Measurements from ENCODE around the gene DTX4. TPM values are rescaled to one million over a fixed set of nuclear protein-coding genes. Genes with fewer than 3 reads are reported as not detected.
A peak's percentile ranks its signal among the peaks of the same experiment; 100 is the strongest.

The DTX4 gene
- total RNA-seq, 2 experiments from 2014 or later: 0.12 to 0.28 TPM

- Mint-ChIP-seq H3K4me3 (peak overlapping the region; percentile 18), H3K9me3 (ENCODE audit: low read depth) (no peaks in the 10 kb centered on the region), H3K27me3 (no peaks in the 10 kb centered on the region), H3K4me1 (peaks cover 61% of the 10 kb centered on the region), H3K36me3 (peaks cover 70% of the 10 kb centered on the region), H3K27ac (peak overlapping the region; percentile 80)
- CTCF ChIA-PET: interaction anchor here (0.8 to 2.2 kb wide), 4 partner anchors 9 to 193 kb away, joined by 3 to 9 read pairs (median 4); partner anchors contain the start of gene FAM111A
- no peak for ATAC-seq
- no peak for DNase-seq
Observed at GRCh38 chr11:59151761-59152160, 20.2 kb upstream of the DTX4 start.

GRCh38 chr11:59152312-59152951 is 19.5 kb upstream of the DTX4 start:
- peak; percentile 80 for ATAC-seq
- H3K27me3 Mint-ChIP-seq: no peaks in the 10 kb centered on the region
- CTCF ChIA-PET: interaction anchor here (0.8 to 2.2 kb wide), 4 partner anchors 9 to 17 kb away, joined by 3 to 9 read pairs (median 4); partner anchors contain the start of gene FAM111A
- no peak for DNase-seq
- peaks cover 56% of the 10 kb centered on the region for H3K4me1 Mint-ChIP-seq
- no peaks in the 10 kb centered on the region for H3K9me3 Mint-ChIP-seq (ENCODE audit: low read depth)
- H3K4me3 Mint-ChIP-seq: peak overlapping the region; percentile 18
- H3K27ac Mint-ChIP-seq: peak overlapping the region; percentile 80
- peaks cover 63% of the 10 kb centered on the region for H3K36me3 Mint-ChIP-seq

GRCh38 chr11:59154610-59155009 is 17.3 kb upstream of the DTX4 start:
- peaks cover 44% of the 10 kb centered on the region for H3K36me3 Mint-ChIP-seq
- H3K27me3 Mint-ChIP-seq: no peaks in the 10 kb centered on the region
- DNase-seq (no peak), ATAC-seq (no peak)
- H3K9me3 Mint-ChIP-seq (ENCODE audit: low read depth): no peaks in the 10 kb centered on the region
- H3K4me1 Mint-ChIP-seq: peaks cover 37% of the 10 kb centered on the region
- H3K27ac Mint-ChIP-seq: no peak overlapping the region
- CTCF ChIA-PET: no interaction called here
- H3K4me3 Mint-ChIP-seq: no peak overlapping the region

- ATAC-seq: no peak
- H3K4me1 Mint-ChIP-seq: peaks cover 12% of the 10 kb centered on the region
- H3K27me3 Mint-ChIP-seq: peaks cover 9% of the 10 kb centered on the region
- no peaks in the 10 kb centered on the region for H3K9me3 Mint-ChIP-seq (ENCODE audit: low read depth)
- H3K36me3 Mint-ChIP-seq: peaks cover 20% of the 10 kb centered on the region
- CTCF ChIA-PET: interaction anchor here (0.8 to 3.7 kb wide), 20 partner anchors 9 to 502 kb away, joined by 3 to 53 read pairs (median 10); partner anchors contain the start of genes DTX4, FAM111A and FAM111B
- no peak overlapping the region for H3K27ac Mint-ChIP-seq
- H3K4me3 Mint-ChIP-seq: no peak overlapping the region
- no peak for DNase-seq
Observed at GRCh38 chr11:59157433-59157832, 14.5 kb upstream of the DTX4 start.

GRCh38 chr11:59158206-59159068 is 13.5 kb upstream of the DTX4 start:
- H3K9me3 Mint-ChIP-seq (ENCODE audit: low read depth): no peaks in the 10 kb centered on the region
- H3K4me1 Mint-ChIP-seq: peaks cover 6% of the 10 kb centered on the region
- peak; percentile 95 for ATAC-seq
- H3K36me3 Mint-ChIP-seq: peaks cover 10% of the 10 kb centered on the region
- peak; percentile 73 for DNase-seq
- CTCF ChIA-PET: interaction anchor here (0.6 to 3.7 kb wide), 34 partner anchors 8 to 639 kb away, joined by 3 to 53 read pairs (median 6); partner anchors contain the start of genes DTX4, FAM111A and FAM111B
- peaks cover 16% of the 10 kb centered on the region for H3K27me3 Mint-ChIP-seq
- no peak overlapping the region for H3K4me3 Mint-ChIP-seq
- no peak overlapping the region for H3K27ac Mint-ChIP-seq

GRCh38 chr11:59164028-59164427 is 7.9 kb upstream of the DTX4 start:
- Mint-ChIP-seq H3K4me1 (no peaks in the 10 kb centered on the region), H3K36me3 (no peaks in the 10 kb centered on the region), H3K27ac (no peak overlapping the region), H3K9me3 (ENCODE audit: low read depth) (no peaks in the 10 kb centered on the region), H3K4me3 (no peak overlapping the region), H3K27me3 (peaks cover 40% of the 10 kb centered on the region)
- DNase-seq: no peak
- no peak for ATAC-seq
- CTCF ChIA-PET: interaction anchor here (1.3 to 2.4 kb wide), 5 partner anchors 8 to 106 kb away, joined by 3 to 8 read pairs (median 3); partner anchors contain the start of gene DTX4

- CTCF ChIA-PET: interaction anchor here (0.6 to 4.2 kb wide), 31 partner anchors 9 to 507 kb away, joined by 3 to 57 read pairs (median 6); partner anchors contain the start of genes FAM111A, FAM111B and OR5A1
- Mint-ChIP-seq H3K27me3 (peaks cover 29% of the 10 kb centered on the region), H3K4me3 (peak overlapping the region; percentile 60), H3K36me3 (no peaks in the 10 kb centered on the region), H3K9me3 (ENCODE audit: low read depth) (no peaks in the 10 kb centered on the region), H3K4me1 (peaks cover 9% of the 10 kb centered on the region), H3K27ac (no peak overlapping the region)
- DNase-seq: no peak
- ATAC-seq: peak; percentile 34
Observed at GRCh38 chr11:59172345-59173079, 580 bp downstream of the DTX4 start.

- H3K4me3 Mint-ChIP-seq: peak overlapping the region; percentile 60
- no peak overlapping the region for H3K27ac Mint-ChIP-seq
- DNase-seq: no peak
- peaks cover 29% of the 10 kb centered on the region for H3K27me3 Mint-ChIP-seq
- no peak for ATAC-seq
- CTCF ChIA-PET: interaction anchor here (1.2 to 4.2 kb wide), 8 partner anchors 9 to 115 kb away, joined by 3 to 57 read pairs (median 10); partner anchors contain the start of gene FAM111A
- peaks cover 9% of the 10 kb centered on the region for H3K4me1 Mint-ChIP-seq
- no peaks in the 10 kb centered on the region for H3K9me3 Mint-ChIP-seq (ENCODE audit: low read depth)
- no peaks in the 10 kb centered on the region for H3K36me3 Mint-ChIP-seq
Observed at GRCh38 chr11:59173080-59173963, 1.4 kb downstream of the DTX4 start.

- Mint-ChIP-seq H3K36me3 (no peaks in the 10 kb centered on the region), H3K4me1 (peaks cover 9% of the 10 kb centered on the region), H3K9me3 (ENCODE audit: low read depth) (no peaks in the 10 kb centered on the region), H3K27ac (no peak overlapping the region), H3K27me3 (peaks cover 29% of the 10 kb centered on the region), H3K4me3 (no peak overlapping the region)
- ATAC-seq: no peak
- CTCF ChIA-PET: interaction anchor here (1.2 to 2.6 kb wide), 3 partner anchors 12 to 116 kb away, joined by 3 to 16 read pairs (median 11); no protein-coding TSS in a partner anchor
- no peak for DNase-seq
Observed at GRCh38 chr11:59173964-59174663, 2.2 kb downstream of the DTX4 start.

GRCh38 chr11:59174664-59175033 is 2.7 kb downstream of the DTX4 start:
- ATAC-seq (no peak), DNase-seq (no peak)
- Mint-ChIP-seq H3K9me3 (ENCODE audit: low read depth) (peaks cover 2% of the 10 kb centered on the region), H3K36me3 (no peaks in the 10 kb centered on the region), H3K4me3 (no peak overlapping the region), H3K27me3 (peaks cover 26% of the 10 kb centered on the region), H3K27ac (no peak overlapping the region), H3K4me1 (peaks cover 9% of the 10 kb centered on the region)
- CTCF ChIA-PET: interaction anchor here (2.5 to 2.6 kb wide), 2 partner anchors 12 to 16 kb away, joined by 11 to 16 read pairs; no protein-coding TSS in a partner anchor

- Mint-ChIP-seq H3K4me3 (no peak overlapping the region), H3K4me1 (peaks cover 9% of the 10 kb centered on the region), H3K27me3 (peaks cover 26% of the 10 kb centered on the region), H3K9me3 (ENCODE audit: low read depth) (peaks cover 4% of the 10 kb centered on the region), H3K27ac (no peak overlapping the region), H3K36me3 (no peaks in the 10 kb centered on the region)
- DNase-seq (no peak), ATAC-seq (no peak)
- CTCF ChIA-PET: interaction anchor here (2.5 to 2.6 kb wide), 2 partner anchors 11 to 17 kb away, joined by 11 to 16 read pairs; no protein-coding TSS in a partner anchor
Observed at GRCh38 chr11:59175091-59175501, 3.2 kb downstream of the DTX4 start.

All from activated CD8-positive, alpha-beta memory T cell treated with anti-CD3 and anti-CD28 coated beads, Interleukin-2, amount 10 ng/mL, durations not matched to agents 7 days and 5 days (primary cell).